ENCODE measurements around the gene OVAAL. TPM values are rescaled to one million over a fixed set of nuclear protein-coding genes. Genes with fewer than 3 reads are reported as not detected.

Gene OVAAL
- total and polyA plus RNA-seq, 10 of the 15 experiments (the other 5 are each of a cell fraction or from before 2014, with no cell fraction given) = 0.04 to 0.33 (median 0.06) TPM; not detected in 7

GRCh38 chr1:180528868-180529470 lies 29.8 kb upstream of the OVAAL start (continued):
- TF ChIP-seq ZNF384 (IDR thresholded peaks at IDR 0.05; ENCODE audit: borderline replicate concordance, low read depth, low read length) = no peak
- TF ChIP-seq SREBF1 (IDR thresholded peaks at IDR 0.05; ENCODE audit: low read length) = no peak
- TF ChIP-seq, protein P1, sequence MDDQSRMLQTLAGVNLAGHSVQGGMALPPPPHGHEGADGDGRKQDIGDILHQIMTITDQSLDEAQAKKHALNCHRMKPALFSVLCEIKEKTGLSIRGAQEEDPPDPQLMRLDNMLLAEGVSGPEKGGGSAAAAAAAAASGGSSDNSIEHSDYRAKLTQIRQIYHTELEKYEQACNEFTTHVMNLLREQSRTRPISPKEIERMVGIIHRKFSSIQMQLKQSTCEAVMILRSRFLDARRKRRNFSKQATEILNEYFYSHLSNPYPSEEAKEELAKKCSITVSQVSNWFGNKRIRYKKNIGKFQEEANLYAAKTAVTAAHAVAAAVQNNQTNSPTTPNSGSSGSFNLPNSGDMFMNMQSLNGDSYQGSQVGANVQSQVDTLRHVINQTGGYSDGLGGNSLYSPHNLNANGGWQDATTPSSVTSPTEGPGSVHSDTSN (IDR thresholded peaks at IDR 0.05; ENCODE audit: insufficient replicate concordance, low read depth, low read length) = no peak
- no peak for TF ChIP-seq BRCA1 (IDR thresholded peaks at IDR 0.05; ENCODE audit: low read depth, low read length)
- TF ChIP-seq TCF12 (IDR thresholded peaks at IDR 0.05; ENCODE audit: low read depth, low read length) = no peak

DNA sequence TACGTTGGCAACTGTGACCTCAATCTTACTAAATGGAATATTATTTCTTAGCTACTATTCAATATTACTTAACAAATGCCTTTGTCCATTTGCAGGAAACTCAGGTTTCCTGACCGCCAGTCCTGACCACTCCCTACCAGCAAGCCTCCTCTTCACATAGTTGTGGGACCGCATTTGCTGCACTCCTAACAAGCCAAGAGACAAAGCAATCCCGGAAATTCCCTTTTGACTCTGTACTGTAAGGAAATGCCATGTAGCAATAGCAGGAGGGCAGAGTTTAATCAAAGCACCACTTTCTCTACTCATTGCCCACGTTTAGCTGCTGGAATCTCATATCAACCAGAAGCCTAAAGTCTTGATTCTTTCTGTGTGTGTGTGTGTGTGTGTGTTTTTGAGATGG lies 28.3 kb upstream of the OVAAL start:
- Histone ChIP-seq H3K27me3 (replicated peaks in 1 of 2; ENCODE audit: control insufficient read depth in 2 of 2, insufficient read depth in 2 of 2, low read length in 1 of 2) (peaks cover 0 to 2% of the 10 kb centered on the region in 2 experiments; a peak in 1 of 4 replicates), H3K79me2 (ENCODE audit: control insufficient read depth, insufficient read depth, low read length) (no peaks in the 10 kb centered on the region), H3K4me1 (ENCODE audit: control insufficient read depth, insufficient read depth, low read length) (no peaks in the 10 kb centered on the region), H2AFZ (ENCODE audit: control insufficient read depth, low read depth, low read length) (no peak overlapping the region), H3K4me2 (ENCODE audit: control insufficient read depth, insufficient read depth) (no peak overlapping the region), H3K9me3 (replicated peaks; ENCODE audit: control insufficient read depth, insufficient read depth, low read length) (no peaks in the 10 kb centered on the region), H3K36me3 (ENCODE audit: control insufficient read depth in 2 of 2, insufficient read depth in 2 of 2, low read length in 1 of 2) (no peaks in the 10 kb centered on the region), H3K9ac (ENCODE audit: control insufficient read depth, insufficient read depth, low read length) (no peak overlapping the region), H3K4me3 (no peak overlapping the region), H4K20me1 (ENCODE audit: control insufficient read depth, insufficient read depth) (no peaks in the 10 kb centered on the region), H3K27ac (ENCODE audit: control insufficient read depth, insufficient read depth) (no peak overlapping the region)
- FAIRE-seq (no peak), DNase-seq (ENCODE audit: low read depth, low spot score) (no peak), ATAC-seq (no peak)
- intact Hi-C loops (cut with micrococcal nuclease; ENCODE audit: unreplicated experiment) (no loop called here), in situ Hi-C loops (cut with MboI) (loop anchor here (10.0 kb wide), 1 partner anchor 634 kb away; no protein-coding TSS in a partner anchor)
- SMC1A ChIA-PET (ENCODE audit: uncharacterized antibody, unreplicated experiment) = interaction anchor here (1.0 to 14.5 kb wide), 3 partner anchors 14 to 333 kb away, joined by 6 to 247 read pairs (median 6); no protein-coding TSS in a partner anchor
- RAD21 ChIA-PET (ENCODE audit: unreplicated experiment) = interaction anchor here (0.8 to 3.3 kb wide), 4 partner anchors 14 to 351 kb away, joined by 3 to 28 read pairs (median 4); no protein-coding TSS in a partner anchor
- no TSS peak for BruUV-seq (replicated peaks)
- CTCF ChIA-PET = interaction anchor here (1.1 to 17.1 kb wide), 4 partner anchors 9 to 632 kb away, joined by 3 to 373 read pairs (median 15); no protein-coding TSS in a partner anchor
- 60% methylated on average over 5 of the region's 5 CpGs for WGBS (ENCODE audit: insufficient coverage, insufficient replicate concordance, low lambda C conversion rate, missing lambda C conversion rate)
- POLR2A ChIA-PET = interaction anchor here (1.9 kb wide), 1 partner anchor 331 kb away, joined by 5 read pairs; no protein-coding TSS in a partner anchor
- TF ChIP-seq SUPT20H (IDR thresholded peaks at IDR 0.05; ENCODE audit: borderline replicate concordance, control insufficient read depth, low read depth, low read length) (no peak), MEF2B (IDR thresholded peaks at IDR 0.05; ENCODE audit: partially characterized antibody, poor library complexity, severe bottlenecking) (no peak), TAF1 (IDR thresholded peaks at IDR 0.05; ENCODE audit: borderline replicate concordance, low read depth, low read length) (no peak), IRF5 (IDR thresholded peaks at IDR 0.05; ENCODE audit: borderline replicate concordance) (no peak), BCL3 (IDR thresholded peaks at IDR 0.05; ENCODE audit: borderline replicate concordance, insufficient read depth, low read depth, low read length, poor library complexity, severe bottlenecking) (no peak), SPI1 (IDR thresholded peaks at IDR 0.05; ENCODE audit: borderline replicate concordance, insufficient read depth, low read depth, low read length) (no peak), KAT2A (conservative IDR thresholded peaks at IDR 0.05; ENCODE audit: control insufficient read depth, low read depth, low read length) (no peak), EP300 (IDR thresholded peaks at IDR 0.05; ENCODE audit: borderline replicate concordance in 1 of 2, control insufficient read depth in 1 of 2, low read depth in 2 of 2, low read length in 2 of 2) (no peak), ATF3 (IDR thresholded peaks at IDR 0.05; ENCODE audit: borderline replicate concordance, extremely low read depth, low read depth, low read length) (no peak), RBBP5 (conservative IDR thresholded peaks at IDR 0.05) (no peak)
